GM18502 (cell line): ENCODE data around the gene NLGN1.

ENCODE experiments used
- ATAC-seq: cut with Tn5 transposase; IDR thresholded peaks from one replicate; pipeline ENCODE4 v1.9.1; 2021; ENCODE audit warnings: mild to moderate bottlenecking; ENCODE audit not compliant: unreplicated experiment, poor library complexity

The NLGN1 gene

DNA sequence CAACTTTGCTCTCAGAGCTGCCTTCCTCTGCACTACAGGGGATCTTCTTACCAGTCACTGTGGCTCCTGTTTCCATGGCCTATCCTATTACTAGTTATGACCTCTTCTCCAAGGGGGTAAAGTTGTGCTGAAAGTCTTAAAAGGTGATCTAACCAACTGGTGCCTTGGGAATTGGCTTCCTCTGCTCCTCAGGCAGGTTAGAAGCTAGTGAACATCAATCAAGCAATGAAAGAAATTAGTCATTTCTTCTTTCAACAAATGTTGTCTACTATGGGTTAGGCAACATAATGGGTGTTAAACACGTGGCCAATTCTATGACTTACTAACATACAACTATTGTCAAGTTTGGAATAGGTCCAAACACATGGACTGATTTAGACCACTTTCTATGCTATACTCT is 890.2 kb downstream of the NLGN1 start:
- ATAC-seq = no peak

DNA sequence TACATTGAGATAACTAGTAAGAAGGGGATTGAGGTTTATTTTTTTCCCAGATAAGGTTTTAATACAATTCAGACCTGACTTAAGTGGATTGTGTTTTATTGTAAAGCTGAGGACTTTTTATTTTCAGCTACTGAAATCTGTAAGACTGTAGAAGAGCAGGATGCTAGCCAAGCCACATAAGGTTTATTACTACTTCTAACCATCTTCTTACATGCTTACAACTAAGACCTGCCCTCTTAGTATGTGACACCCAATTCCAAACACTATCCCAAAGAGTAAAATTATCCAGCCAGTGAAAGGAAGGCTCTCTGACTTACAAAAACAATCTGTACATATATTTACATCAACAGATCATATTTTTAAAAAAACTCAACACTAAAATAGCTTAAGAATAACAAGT is 897.1 kb downstream of the NLGN1 start:
- no peak for ATAC-seq

DNA sequence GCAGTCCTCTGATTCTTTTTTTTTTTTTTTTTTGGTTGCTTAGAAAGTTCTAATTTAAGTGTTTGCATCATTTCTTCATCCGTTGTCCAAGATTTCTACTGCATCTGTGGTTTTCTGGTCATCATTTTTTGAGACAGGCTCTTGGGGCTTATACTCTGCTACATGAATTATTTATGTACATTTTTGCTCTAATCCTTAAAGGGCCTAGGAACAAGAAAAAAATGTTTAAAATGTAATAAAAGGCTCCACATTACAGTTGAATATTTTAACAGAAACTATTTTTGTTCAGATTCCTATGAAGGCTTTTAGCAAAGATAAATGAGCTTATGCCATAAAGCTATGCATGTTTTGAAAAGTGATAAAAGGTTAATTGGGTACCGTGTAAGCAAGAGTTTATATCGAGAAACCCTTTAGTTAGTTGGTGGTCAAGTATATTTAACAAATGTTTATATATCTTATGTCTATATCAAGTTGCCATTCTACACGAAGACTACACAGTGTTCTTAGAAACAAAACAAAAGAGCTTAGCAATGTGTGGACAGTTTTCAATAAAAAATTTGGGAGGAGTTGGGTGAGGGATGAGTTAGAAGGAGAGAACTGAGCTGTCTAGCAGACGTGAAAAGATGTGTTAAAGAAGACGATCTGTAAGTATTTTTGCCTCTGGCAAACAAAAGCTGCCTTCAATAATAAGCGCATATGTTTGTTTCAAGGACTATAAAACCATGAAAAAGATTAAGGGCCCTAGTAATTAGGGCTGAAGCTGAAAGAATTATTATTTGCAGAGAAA is 898.0 kb downstream of the NLGN1 start:
- no peak for ATAC-seq

DNA sequence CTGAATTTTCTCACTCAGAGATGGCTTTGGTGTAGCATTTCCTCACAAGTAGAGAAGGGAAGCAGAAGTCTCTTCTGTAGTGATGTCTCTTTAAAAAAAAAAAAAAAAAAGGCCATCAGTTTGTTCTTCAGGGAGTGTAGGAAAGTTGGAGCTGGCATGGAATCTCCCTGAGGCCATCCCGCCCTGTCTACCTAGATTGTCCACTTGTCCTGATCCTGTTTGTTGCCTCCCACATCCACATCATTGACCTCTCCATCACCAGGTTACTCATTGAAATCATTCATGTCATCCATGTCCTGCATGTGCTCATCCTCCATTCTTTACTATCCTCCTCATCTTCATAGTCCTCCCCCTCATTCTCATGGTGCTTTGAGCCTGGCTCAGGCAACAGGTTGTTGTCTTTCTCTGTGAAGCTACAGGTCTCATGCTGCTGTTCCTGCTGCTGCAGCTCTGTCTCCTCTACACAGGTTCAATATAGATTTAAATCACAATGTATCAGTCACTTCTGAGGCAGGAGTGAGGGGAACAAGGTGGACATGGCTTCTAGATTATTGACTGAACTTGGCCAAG is 905.3 kb downstream of the NLGN1 start:
- no peak for ATAC-seq

DNA sequence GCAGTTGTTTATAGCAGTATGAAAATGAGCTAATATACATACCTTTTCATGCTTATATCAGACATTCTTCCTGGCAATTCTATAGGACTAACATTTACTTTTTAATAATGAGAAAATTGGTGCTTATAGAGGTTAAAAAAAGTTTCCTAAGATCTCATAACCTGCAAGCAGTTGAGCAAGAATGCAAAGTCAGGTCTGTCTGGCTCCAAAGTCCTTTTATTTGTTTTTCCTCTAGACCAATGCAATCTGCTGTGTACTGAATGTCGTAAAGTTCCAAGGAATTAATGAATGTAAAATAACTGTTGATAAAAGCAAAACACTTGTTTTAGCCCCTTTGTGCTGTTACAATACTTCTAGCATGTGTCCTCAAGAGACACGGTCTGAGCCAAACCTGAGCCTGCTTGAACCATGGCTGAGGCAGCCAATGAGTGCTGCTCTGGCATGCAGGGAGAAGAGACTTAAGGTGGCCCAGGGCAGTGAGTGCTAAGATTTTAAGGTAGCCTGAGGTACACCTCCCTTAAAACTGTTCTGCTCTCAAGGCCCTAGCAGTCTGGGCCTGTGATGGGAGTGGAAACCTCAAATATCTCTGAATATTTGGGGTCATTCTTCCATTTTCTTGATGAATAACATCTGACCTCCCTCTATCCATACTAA is 906.5 kb downstream of the NLGN1 start:
- no peak for ATAC-seq

DNA sequence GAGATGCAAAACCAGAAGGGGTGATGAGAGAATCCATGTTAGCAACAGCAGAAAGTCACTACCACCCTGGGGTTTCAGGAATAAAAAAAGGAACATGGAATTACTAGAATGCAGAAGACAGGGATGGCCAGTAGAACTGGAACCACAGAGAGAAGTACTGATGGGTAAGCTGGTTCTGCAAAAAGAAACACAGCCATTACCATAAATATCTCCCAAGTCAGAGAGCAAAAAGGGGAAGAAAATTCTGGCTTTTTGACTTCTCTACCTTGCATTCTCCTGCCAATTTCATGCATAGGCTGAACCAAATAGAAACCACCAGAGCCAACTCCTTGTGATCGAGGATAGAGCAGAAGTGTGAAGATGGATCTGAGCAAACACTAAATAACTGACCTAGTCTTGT is 911.2 kb downstream of the NLGN1 start:
- ATAC-seq = no peak

DNA sequence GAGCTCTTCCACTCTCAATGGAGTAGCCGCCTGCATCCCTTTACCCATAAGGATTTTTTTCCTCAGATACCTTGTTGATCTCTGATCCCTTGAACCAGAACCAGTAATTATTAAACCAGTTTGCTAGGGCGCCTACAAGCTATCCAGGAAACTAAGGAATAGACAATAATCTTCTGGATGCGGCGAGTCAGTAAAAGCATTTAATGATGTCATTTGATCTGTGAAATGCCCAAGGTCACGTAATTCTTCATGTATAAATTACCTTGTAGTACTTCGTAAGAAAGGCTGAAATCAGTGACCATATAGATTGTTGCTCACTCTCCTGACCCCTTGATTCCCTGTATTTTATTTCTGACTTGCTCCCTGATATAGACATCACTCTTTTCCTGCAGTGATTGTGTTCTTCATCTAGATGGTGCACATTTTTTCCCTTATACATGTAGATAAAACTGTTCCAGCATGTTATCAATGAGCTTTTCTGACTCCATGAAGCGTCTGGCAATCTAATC is 913.0 kb downstream of the NLGN1 start:
- no peak for ATAC-seq

DNA sequence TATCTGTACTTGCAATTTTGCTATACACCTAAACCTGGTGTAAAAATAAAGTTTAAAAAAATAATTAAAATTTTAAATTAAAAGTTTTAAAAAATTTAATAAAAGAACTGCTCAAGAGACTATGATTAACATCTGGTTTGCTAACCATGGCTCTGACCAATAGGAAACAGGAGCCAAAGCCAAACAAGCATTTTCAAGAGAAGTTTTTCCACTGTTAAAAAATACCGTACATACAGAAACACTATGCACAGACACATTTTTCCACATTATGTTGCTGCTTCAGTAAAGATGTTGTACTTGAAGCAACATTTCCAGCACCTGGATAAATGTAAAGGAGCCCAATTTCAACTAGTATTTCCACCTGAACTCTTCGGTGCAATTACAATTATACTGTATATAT is 917.7 kb downstream of the NLGN1 start:
- no peak for ATAC-seq

DNA sequence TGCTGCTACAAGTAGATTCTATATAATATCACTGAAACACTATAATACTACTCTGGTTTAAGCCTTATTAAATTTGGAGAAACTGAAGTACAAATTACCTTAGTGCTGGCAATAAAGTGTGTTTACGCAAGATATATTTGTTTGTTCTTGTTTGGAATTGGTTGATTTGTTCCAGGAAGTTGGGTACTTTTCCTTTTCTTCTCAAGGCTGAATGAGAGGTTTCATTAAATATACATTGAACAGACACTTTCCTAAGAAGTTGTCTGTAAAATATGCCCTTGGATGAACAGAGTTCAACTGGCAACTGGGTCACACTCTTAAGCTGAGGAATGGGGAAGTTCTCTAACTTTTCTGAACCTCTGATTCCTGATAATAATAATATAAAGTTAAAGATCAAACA is 919.5 kb downstream of the NLGN1 start:
- ATAC-seq = no peak

DNA sequence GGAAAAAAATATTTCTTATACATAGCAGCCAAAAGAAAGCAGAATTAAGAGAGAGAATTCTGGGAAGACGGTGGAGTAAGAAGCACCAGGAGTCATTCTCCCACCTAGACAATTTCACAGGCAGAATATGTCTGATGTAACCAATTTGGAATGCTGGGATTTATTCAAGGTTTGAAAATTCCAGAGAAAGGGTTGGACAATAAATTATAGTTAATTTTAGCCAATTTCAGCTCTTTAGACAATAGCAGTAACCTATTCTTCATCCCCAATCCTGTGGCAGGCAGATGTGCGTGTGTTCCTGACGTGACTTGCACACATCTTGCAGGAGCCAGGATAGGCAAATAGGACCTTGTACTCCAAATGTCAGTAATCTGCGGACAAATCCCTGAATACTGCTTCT is 920.6 kb downstream of the NLGN1 start:
- ATAC-seq = no peak

DNA sequence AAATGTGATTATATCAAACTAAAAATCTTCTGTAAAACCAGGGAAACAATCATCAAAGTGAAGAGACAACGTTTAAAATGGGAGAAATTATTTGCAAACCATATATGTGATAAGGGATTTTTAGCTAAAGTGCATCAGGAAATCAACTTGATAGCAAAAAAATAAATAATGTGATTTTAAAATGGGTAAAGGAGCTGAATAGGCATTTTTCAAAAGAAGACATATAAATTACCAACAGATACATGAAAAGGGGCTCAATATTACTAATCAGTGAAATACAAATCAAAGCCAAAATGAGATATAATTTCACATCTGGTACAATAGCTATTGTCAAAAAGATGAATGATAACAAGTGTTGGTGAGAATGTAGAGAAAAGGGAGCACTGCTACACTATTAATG is 924.0 kb downstream of the NLGN1 start:
- no peak for ATAC-seq

DNA sequence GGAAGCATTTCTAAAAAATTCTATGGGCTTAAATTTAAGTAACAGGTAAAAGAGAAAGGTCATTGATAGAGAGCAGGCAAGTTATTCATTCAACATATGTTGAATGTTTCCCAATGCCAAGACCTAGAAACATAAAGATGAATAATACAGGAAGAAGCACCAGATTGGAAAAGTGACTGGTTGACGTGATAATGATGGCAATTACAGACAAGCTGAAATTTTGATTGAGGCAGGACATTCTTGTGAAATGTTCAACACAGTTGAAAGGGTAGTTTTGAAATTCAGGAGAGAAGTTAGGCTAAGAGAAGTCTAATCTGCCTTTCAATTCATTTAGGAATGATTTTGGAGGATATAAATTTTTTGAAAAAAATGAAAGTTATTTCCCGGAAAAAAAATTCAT is 925.2 kb downstream of the NLGN1 start:
- no peak for ATAC-seq

DNA sequence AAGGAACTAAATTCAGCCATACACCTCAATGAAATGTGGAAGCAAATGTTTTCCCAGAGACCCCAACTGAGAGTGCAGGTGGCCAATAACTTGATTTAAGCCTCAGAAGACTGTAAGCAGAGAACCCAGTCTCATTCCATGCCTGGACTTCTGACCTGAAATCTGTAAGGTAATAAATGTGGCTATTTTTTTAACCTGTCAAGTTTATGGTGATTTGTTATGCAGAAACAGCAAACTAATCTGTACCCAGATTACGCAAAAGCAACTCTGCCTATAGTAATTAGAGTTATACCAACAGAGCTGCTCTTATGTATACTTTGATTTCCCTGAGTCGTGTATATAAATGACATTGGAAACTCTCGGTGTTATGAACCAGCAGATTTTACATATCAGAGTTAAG is 927.6 kb downstream of the NLGN1 start:
- ATAC-seq = no peak

DNA sequence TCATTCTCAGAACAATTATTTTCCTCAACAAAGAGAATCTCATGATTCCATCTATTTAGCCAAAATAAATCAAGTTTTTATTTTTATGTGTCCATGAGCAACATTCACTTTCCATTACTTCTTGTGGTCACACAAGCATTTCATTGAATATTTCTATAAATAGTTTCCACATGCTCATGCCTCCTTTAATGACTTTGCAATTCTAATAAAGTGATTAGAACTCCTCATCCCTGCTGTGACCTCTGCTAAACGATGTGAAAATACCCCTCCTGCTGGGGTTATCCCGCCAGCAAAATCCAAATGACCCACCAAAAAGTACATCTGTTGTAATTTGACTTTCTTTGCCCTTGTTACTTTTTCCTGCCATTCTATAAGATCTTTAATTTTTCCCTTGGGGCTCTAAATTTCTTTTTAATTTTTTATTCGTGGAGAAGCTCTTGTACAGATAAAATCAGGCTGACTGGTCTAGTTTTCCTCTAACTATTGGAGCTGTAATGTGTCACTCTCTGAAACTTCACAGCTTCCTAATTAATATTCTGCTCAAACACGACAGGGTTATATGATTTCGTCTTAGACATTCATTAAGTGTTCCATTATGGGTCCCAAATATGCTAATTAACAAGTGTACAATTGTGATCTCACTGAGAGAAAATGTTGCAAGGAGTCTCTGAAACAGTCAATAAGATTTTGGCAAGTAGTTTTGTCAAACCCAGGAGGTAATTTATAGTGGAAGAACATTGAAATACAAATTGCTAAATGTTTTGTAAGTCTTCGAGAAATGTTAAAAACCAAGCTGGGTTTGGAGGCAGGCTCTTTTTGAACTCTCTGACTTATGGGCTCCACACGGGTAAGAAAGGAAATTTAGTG is 928.5 kb downstream of the NLGN1 start:
- ATAC-seq = no peak

DNA sequence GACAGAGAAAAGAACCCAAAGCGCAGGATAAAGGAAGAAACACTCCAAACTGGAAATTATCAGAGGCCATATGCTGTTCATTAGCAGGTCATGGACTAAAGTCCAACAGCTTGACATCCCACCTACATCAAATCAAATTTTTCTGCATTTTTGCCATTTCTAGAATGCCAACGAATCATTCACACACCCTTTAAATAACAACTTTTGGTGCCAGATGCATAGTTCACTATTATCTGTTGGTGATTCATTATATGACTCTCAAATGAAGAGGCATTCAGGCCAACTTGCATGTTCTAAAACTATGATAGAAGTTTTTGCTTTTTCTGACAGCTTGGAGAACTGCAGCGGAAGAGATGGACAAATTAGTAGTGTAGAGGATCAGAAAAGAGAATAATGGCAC is 931.8 kb downstream of the NLGN1 start:
- ATAC-seq = no peak

DNA sequence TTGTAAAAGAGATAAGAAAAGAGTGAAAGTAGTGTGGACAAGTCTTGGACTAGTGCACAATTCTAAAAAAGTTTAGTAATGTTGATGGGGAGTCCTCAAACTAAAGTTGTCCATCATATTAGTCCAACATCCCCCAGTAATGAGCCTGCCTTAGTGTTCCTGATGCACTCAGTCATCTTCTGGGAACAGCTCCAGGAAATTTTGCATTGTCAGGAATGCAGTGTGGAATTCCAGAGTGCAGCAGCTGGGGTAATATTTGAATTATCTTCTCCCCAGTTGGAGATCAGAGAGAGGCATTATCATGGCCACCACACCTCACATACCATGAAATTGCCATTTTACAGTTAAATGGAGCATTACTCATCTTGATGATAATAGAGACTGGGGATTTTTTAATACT is 932.8 kb downstream of the NLGN1 start:
- ATAC-seq = no peak

DNA sequence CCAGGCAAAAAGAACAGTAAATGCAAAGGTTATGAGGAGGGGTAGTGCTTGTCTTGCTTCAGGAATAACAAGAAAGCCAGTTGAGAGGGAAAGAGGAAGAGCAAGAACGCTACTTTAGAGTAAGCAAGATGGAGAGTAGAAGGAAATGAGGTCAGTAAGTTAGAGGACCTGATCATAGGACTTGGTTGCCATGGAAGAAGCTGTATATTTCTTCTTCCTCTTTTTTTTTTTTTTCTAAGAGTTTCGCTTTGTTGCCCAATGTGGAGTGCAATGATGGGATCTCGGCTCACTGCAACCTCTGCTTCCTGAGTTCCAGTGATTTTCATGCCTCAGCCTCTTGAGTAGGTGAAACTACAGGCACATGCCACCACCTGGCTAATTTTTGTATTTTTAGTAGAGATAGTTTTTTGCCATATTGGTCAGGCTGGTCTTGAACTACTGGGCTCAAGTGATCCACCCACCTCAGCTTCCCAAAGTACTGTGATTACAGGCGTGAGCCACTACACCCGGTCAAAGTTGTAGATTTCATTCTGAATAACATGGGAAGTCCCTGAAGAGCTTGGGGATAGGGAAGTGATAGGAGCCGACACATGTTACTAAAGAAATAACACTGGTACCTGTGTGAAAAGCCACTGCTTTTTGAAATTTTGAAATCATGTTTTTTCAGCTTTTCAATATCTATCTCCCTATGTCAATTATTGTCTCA is 933.7 kb downstream of the NLGN1 start:
- ATAC-seq = no peak

DNA sequence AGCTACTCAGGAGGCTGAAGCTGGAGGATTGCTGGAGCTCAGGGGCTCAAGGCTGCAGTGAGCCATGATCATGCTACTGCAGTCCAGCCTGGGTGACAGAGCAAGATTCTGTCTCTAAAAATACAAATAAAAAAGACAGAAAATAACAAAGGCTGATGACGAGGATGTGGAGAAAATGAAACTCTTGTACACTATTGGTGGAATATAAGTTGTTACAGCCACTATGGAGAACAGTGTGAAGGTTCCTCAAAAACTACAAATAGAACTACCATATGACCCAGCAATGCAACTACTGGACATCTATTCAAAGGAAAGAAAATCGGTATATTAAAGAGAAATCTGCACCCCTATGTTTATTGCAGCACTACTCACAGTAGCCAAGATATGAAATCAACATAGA is 934.8 kb downstream of the NLGN1 start:
- ATAC-seq = no peak

DNA sequence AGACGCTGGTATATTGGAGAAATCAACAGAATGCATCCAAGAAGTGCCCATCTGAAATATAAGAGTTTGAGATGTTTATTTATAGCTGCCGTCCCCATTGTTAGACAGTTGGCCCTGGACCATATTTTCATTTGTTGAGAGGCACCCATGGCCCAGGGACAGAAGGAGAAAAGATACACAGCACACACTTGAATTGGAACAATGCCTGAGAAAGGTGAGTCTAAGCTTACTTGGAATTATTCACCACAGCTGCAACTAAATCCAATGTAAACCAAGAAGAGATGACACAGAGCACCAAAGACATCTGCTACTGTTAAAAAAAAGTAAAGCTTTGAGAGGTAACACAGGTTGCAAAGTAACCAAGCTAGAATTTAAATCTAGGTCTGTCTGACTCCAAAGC is 936.1 kb downstream of the NLGN1 start:
- ATAC-seq = no peak

DNA sequence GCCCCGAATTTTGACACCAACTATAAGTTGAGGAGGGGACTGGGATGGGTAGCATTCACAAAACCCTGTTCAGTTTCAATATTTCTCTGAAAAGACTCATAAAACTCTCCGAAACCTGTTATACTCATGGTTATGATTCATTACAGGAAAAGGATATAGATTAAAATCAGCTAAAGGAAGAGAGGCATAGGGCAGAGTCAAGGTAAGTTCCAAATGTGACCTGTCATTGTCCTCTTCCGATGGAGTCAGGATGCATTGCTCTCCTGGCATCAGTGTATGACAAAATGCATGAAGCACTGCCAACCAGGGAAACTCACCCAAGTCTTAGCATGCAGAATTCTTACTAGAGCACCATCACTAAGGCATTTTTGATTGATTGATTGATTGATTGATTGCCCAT is 936.6 kb downstream of the NLGN1 start:
- ATAC-seq = no peak
